Caco-2 (cell line): ENCODE data around the gene SMC3. TPM values are rescaled to one million over a fixed set of nuclear protein-coding genes. Genes with fewer than 3 reads are reported as not detected.

Experiments used
- BruUV-seq: library from RNA; stranded (reverse); fragments of 400-500 nt; replicated peaks from 2 replicates; lab custom pipeline; 2021; lab: Mats Ljungman, UMichigan
- CTCF ChIA-PET: fragments of 300-600 bp; sonication (Branson Sonifier 250); formaldehyde crosslinking; loops from one replicate; lab custom pipeline; 2022; ENCODE audit warnings: antibody characterized with exemption; lab: Charles Lee
- POLR2A ChIA-PET: fragments of 300-600 bp; sonication (Branson Sonifier 250); formaldehyde crosslinking; loops from one replicate; lab custom pipeline; 2022; ENCODE audit warnings: antibody characterized with exemption; lab: Charles Lee
- DNase-seq, 2 experiments: peaks; one replicate each; pipeline versions ENCODE4 v3.0.0 to v3.0.0-alpha.2; 2020 to 2022
- H3K27me3 ChIP-seq: replicated peaks from 2 replicates; pipeline ENCODE4 v1.6.0; 2011; ENCODE audit warnings: low read length; ENCODE audit not compliant: control insufficient read depth, insufficient read depth
- H3K36me3 ChIP-seq: 2 replicates; pipeline ENCODE4 v1.5.1; 2011; ENCODE audit warnings: low read length; ENCODE audit not compliant: control insufficient read depth, insufficient read depth
- H3K4me1 ChIP-seq: fragments of 250-450 bp; sonication (Bioruptor Pico); 2 replicates; pipeline ENCODE4 v1.5.1; 2020; ENCODE audit warnings: mild to moderate bottlenecking
- H3K4me3 ChIP-seq: 2 replicates; pipeline ENCODE4 v1.5.1; 2011; ENCODE audit warnings: low read depth, mild to moderate bottlenecking, control low read depth, low read length
- H3K9me3 ChIP-seq: fragments of 250-450 bp; sonication (Bioruptor Pico); 2 replicates; pipeline ENCODE4 v1.5.1; 2020; ENCODE audit warnings: mild to moderate bottlenecking, moderate library complexity
- H3K27ac Mint-ChIP-seq: one replicate; pipeline ENCODE4 v1.8.0; 2022; ENCODE audit warnings: mixed read lengths; ENCODE audit not compliant: unreplicated experiment
- H3K27me3 Mint-ChIP-seq: one replicate; pipeline ENCODE4 v1.8.0; 2022; ENCODE audit warnings: mixed read lengths; ENCODE audit not compliant: insufficient read depth, unreplicated experiment
- H3K36me3 Mint-ChIP-seq: one replicate; pipeline ENCODE4 v1.8.0; 2022; ENCODE audit warnings: mild to moderate bottlenecking, mixed read lengths; ENCODE audit not compliant: insufficient read depth, unreplicated experiment
- H3K4me1 Mint-ChIP-seq: one replicate; pipeline ENCODE4 v1.8.0; 2022; ENCODE audit warnings: low read depth, mixed read lengths; ENCODE audit not compliant: unreplicated experiment
- H3K4me3 Mint-ChIP-seq: one replicate; pipeline ENCODE4 v1.8.0; 2022; ENCODE audit warnings: mild to moderate bottlenecking, moderate library complexity, mixed read lengths; ENCODE audit not compliant: unreplicated experiment
- H3K9me3 Mint-ChIP-seq: one replicate; pipeline ENCODE4 v1.8.0; 2022; ENCODE audit warnings: mixed read lengths; ENCODE audit not compliant: unreplicated experiment
- intact Hi-C: fragments of 100-400 bp; cut with micrococcal nuclease; formaldehyde crosslinking; loops from one replicate; pipeline ENCODE4 v1.10.0; 2022; ENCODE audit not compliant: unreplicated experiment
- total RNA-seq: library from RNA; stranded (reverse); gene quantifications from 2 replicates; pipeline ENCODE4 v1.2.3, GENCODE V29; 2022
- TF ChIP-seq, protein P1 (sequence below), 2 experiments: fragments of 200-600 bp in 1 of 2; IDR thresholded peaks; 1 replicate in 1 of 2; 2 replicates in 1 of 2; pipeline versions ENCODE4 v1.5.1 to v1.8.0; 2011 to 2022; ENCODE audit warnings: antibody characterized with exemption in 1 of 2, control low read depth in 1 of 2, inconsistent platforms in 1 of 2, low read depth in 1 of 2, low read length in 1 of 2, mild to moderate bottlenecking in 1 of 2, moderate library complexity in 1 of 2; ENCODE audit not compliant: insufficient read depth in 1 of 2, severe bottlenecking in 1 of 2, unreplicated experiment in 1 of 2

Gene SMC3
- total RNA-seq, 1 experiment from 2014 or later: 95.7 TPM

DNA sequence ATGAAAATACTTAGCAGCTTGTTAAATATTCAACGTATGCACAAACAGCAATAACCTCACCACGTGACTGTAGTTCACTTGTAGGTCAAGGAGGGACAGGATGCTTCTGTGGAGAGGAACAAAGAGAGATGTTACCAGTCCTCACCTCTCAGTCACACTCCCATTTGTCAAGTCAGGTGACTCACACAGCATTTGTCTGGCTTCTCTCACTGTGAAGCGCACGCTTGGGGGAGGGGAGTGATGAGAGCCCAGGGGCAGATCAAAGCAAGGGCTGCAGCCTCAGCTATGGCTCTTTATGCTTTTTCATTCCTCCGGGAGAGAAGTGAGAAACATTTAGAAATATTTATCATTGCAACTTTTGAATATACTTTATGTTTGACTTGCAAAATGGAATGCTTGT, 73.8 kb downstream of the SMC3 start:
- BruUV-seq: no TSS peak
- H3K36me3 ChIP-seq: no peaks in the 10 kb centered on the region
- H3K4me3 Mint-ChIP-seq: no peak overlapping the region
- peaks cover 14% of the 10 kb centered on the region for H3K27me3 Mint-ChIP-seq
- intact Hi-C loops: loop anchor here (1.0 kb wide), 1 partner anchor 31 kb away; no protein-coding TSS in a partner anchor
- H3K9me3 Mint-ChIP-seq: no peaks in the 10 kb centered on the region
- peaks cover 2% of the 10 kb centered on the region for H3K27me3 ChIP-seq
- no peak overlapping the region for H3K27ac Mint-ChIP-seq
- no peak overlapping the region for H3K4me3 ChIP-seq
- ChIA-PET POLR2A (no interaction called here), CTCF (interaction anchor here (0.7 kb wide), 1 partner anchor 91 kb away, joined by 3 read pairs; no protein-coding TSS in a partner anchor)
- peak; percentile 65 to 71 for DNase-seq
- TF ChIP-seq, protein P1, sequence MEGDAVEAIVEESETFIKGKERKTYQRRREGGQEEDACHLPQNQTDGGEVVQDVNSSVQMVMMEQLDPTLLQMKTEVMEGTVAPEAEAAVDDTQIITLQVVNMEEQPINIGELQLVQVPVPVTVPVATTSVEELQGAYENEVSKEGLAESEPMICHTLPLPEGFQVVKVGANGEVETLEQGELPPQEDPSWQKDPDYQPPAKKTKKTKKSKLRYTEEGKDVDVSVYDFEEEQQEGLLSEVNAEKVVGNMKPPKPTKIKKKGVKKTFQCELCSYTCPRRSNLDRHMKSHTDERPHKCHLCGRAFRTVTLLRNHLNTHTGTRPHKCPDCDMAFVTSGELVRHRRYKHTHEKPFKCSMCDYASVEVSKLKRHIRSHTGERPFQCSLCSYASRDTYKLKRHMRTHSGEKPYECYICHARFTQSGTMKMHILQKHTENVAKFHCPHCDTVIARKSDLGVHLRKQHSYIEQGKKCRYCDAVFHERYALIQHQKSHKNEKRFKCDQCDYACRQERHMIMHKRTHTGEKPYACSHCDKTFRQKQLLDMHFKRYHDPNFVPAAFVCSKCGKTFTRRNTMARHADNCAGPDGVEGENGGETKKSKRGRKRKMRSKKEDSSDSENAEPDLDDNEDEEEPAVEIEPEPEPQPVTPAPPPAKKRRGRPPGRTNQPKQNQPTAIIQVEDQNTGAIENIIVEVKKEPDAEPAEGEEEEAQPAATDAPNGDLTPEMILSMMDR (IDR thresholded peaks at IDR 0.05; ENCODE audit: insufficient read depth in 1 of 2, low read depth in 1 of 2, low read length in 1 of 2, severe bottlenecking in 1 of 2, unreplicated experiment in 1 of 2): no peak
- H3K36me3 Mint-ChIP-seq: no peaks in the 10 kb centered on the region
- peaks cover 12% of the 10 kb centered on the region for H3K4me1 ChIP-seq
- H3K4me1 Mint-ChIP-seq: peaks cover 17% of the 10 kb centered on the region
- no peaks in the 10 kb centered on the region for H3K9me3 ChIP-seq

- no peak overlapping the region for H3K4me3 ChIP-seq
- H3K9me3 ChIP-seq: no peaks in the 10 kb centered on the region
- Mint-ChIP-seq H3K27me3 (peaks cover 14% of the 10 kb centered on the region), H3K27ac (no peak overlapping the region), H3K4me1 (peaks cover 17% of the 10 kb centered on the region), H3K4me3 (peak overlapping the region; percentile 52), H3K36me3 (no peaks in the 10 kb centered on the region), H3K9me3 (no peaks in the 10 kb centered on the region)
- H3K27me3 ChIP-seq: peaks cover 2% of the 10 kb centered on the region
- ChIA-PET CTCF (no interaction called here), POLR2A (interaction anchor here (0.5 kb wide), 1 partner anchor 314 kb away, joined by 5 read pairs; no protein-coding TSS in a partner anchor)
- peaks cover 12% of the 10 kb centered on the region for H3K4me1 ChIP-seq
- BruUV-seq: no TSS peak
- no peaks in the 10 kb centered on the region for H3K36me3 ChIP-seq
- TF ChIP-seq, protein P1 (IDR thresholded peaks at IDR 0.05; ENCODE audit: insufficient read depth in 1 of 2, low read depth in 1 of 2, low read length in 1 of 2, severe bottlenecking in 1 of 2, unreplicated experiment in 1 of 2): no peak
- DNase-seq: no peak
- intact Hi-C loops: no loop called here
Measured at GRCh38 chr10:110642204-110643034, 74.9 kb downstream of the SMC3 start.

DNA sequence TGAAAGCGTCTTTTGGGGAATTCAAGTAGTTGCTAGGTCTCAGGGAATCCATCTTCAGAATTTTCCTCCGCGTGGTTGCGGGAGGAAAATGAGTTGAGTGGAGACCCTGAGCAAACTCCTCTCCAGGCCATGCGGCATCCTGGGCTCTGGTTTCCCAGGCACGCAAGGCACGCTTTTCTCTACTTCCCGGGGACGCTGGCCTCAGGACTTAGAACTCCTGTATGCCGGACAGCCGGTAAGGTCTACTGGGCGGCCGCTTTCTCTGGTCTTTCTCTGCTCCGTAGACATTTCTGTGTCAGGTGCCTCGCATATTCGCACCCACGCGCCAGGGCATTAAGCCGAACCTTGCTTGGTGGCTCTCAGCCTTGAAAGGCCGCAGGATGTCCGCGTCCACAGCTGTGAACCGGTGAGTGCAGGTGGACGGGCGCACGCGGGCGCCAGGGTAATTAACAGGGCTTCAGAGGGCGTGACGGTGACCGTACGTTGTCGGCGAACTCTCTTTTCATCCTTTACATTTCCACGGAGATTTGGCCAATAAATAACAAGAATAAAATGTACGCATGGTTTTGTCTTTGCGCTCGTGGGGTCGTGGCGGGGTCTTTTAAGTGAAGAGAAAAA, 75.6 kb downstream of the SMC3 start:
- Mint-ChIP-seq H3K9me3 (no peaks in the 10 kb centered on the region), H3K36me3 (no peaks in the 10 kb centered on the region), H3K27me3 (peaks cover 14% of the 10 kb centered on the region), H3K27ac (no peak overlapping the region), H3K4me3 (peak overlapping the region; percentile 52), H3K4me1 (peaks cover 19% of the 10 kb centered on the region)
- ChIA-PET CTCF (no interaction called here), POLR2A (interaction anchor here (0.5 kb wide), 1 partner anchor 313 kb away, joined by 5 read pairs; no protein-coding TSS in a partner anchor)
- intact Hi-C loops: no loop called here
- H3K4me3 ChIP-seq: peak overlapping the region; percentile 44
- peaks cover 12% of the 10 kb centered on the region for H3K4me1 ChIP-seq
- no peaks in the 10 kb centered on the region for H3K36me3 ChIP-seq
- H3K9me3 ChIP-seq: no peaks in the 10 kb centered on the region
- DNase-seq: no peak
- TF ChIP-seq, protein P1 (IDR thresholded peaks at IDR 0.05; ENCODE audit: insufficient read depth in 1 of 2, low read depth in 1 of 2, low read length in 1 of 2, severe bottlenecking in 1 of 2, unreplicated experiment in 1 of 2): no peak
- H3K27me3 ChIP-seq: peaks cover 2% of the 10 kb centered on the region
- no TSS peak for BruUV-seq
